Activated B cell treated with CpG ODN at 0.5 μM for 24 hours (primary cell): ENCODE data around the gene CENPA. TPM values are rescaled to one million over a fixed set of nuclear protein-coding genes. Genes with fewer than 3 reads are reported as not detected.

Source experiments
- ATAC-seq: fragments of 200-7000 bp; cut with Tn5 transposase; one replicate; pipeline ENCODE4 v1.10.0; 2021; ENCODE audit warnings: low read depth, mild to moderate bottlenecking, moderate library complexity
- CTCF ChIA-PET: fragments of 350-600 bp; sonication (Branson Sonifier 250); formaldehyde crosslinking; loops from one replicate; lab custom pipeline; 2021; ENCODE audit warnings: antibody characterized with exemption; lab: Charles Lee
- POLR2A ChIA-PET: fragments of 350-600 bp; sonication (Branson Sonifier 250); formaldehyde crosslinking; loops from one replicate; lab custom pipeline; 2021; ENCODE audit warnings: antibody characterized with exemption; lab: Charles Lee
- DNase-seq: peaks from one replicate; pipeline ENCODE4 v3.0.0; 2022
- H3K27ac Mint-ChIP-seq: one replicate; pipeline ENCODE4 v1.8.0; 2020; ENCODE audit warnings: mixed read lengths
- H3K27me3 Mint-ChIP-seq: one replicate; pipeline ENCODE4 v1.8.0; 2021; ENCODE audit warnings: mixed read lengths
- H3K36me3 Mint-ChIP-seq: one replicate; pipeline ENCODE4 v1.8.0; 2021; ENCODE audit warnings: low read depth, mixed read lengths
- H3K4me1 Mint-ChIP-seq: one replicate; pipeline ENCODE4 v1.8.0; 2021; ENCODE audit warnings: mixed read lengths
- H3K4me3 Mint-ChIP-seq: one replicate; pipeline ENCODE4 v1.8.0; 2020; ENCODE audit warnings: mild to moderate bottlenecking, mixed read lengths
- H3K9me3 Mint-ChIP-seq: one replicate; pipeline ENCODE4 v1.8.0; 2020; ENCODE audit warnings: mixed read lengths
- CTCF ChIP-seq: fragments of 200-600 bp; IDR thresholded peaks from one replicate; pipeline ENCODE4 v1.8.0; 2022; ENCODE audit warnings: antibody characterized with exemption, mild to moderate bottlenecking
- intact Hi-C: fragments of 100-400 bp; cut with micrococcal nuclease; formaldehyde crosslinking; loops from one replicate; pipeline ENCODE4 v1.15.1; 2024
- total RNA-seq: library from RNA; stranded (reverse); gene quantifications from 2 replicates; pipeline ENCODE4 v1.2.3, GENCODE V29; 2022

CENPA gene
- total RNA-seq, 1 donor from 2014 or later, result 0.42 TPM

- ChIA-PET CTCF (no interaction called here), POLR2A (interaction anchor here (0.7 kb wide), 2 partner anchors 303 to 801 kb away, joined by 4 to 6 read pairs; no protein-coding TSS in a partner anchor)
- Mint-ChIP-seq H3K9me3 (no peaks in the 10 kb centered on the region), H3K36me3 (peaks cover 47% of the 10 kb centered on the region), H3K4me1 (peaks cover 10% of the 10 kb centered on the region), H3K27me3 (no peaks in the 10 kb centered on the region), H3K4me3 (no peak overlapping the region), H3K27ac (no peak overlapping the region)
- ATAC-seq (no peak), DNase-seq (no peak)
- TF ChIP-seq CTCF, result no peak
- intact Hi-C loops, result no loop called here
Measured at GRCh38 chr2:26772064-26773001, 13.5 kb upstream of the CENPA start.

DNA sequence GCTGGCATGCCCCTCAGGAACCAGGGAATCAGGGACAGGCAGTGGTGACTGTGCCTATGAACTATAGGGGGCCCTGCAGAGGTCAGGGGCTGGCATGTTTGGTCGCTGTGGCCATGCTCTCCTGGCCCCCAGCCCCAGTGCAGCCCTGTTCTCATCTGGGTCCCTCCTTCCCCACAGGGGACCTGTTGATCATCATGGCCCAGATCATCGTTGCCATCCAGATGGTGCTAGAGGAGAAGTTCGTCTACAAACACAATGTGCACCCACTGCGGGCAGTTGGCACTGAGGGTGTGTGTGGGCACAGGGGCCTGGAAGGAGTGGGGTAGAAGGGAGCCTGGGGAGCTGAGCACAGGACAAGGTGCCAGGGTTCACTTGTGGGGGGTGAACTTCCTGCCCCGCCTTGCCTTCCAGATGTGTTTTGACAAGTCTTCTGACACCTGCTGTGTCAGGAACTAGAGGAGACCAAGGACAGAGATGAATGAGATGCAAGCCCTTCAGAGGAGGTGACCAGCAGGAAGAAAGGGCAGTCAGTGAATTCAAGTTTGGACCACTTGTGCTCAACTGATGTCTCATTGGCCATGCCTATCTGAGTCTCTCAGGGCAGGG lies 9.6 kb upstream of the CENPA start:
- Mint-ChIP-seq H3K36me3 (peaks cover 71% of the 10 kb centered on the region), H3K27me3 (no peaks in the 10 kb centered on the region), H3K4me3 (no peak overlapping the region), H3K27ac (no peak overlapping the region), H3K4me1 (peaks cover 5% of the 10 kb centered on the region), H3K9me3 (no peaks in the 10 kb centered on the region)
- intact Hi-C loops, result no loop called here
- DNase-seq (no peak), ATAC-seq (no peak)
- POLR2A ChIA-PET, result interaction anchor here (2.0 kb wide), 1 partner anchor 9 kb away, joined by 4 read pairs; the partner anchor contains the start of gene CENPA
- no peak for TF ChIP-seq CTCF
- CTCF ChIA-PET, result no interaction called here

- Mint-ChIP-seq H3K4me1 (no peaks in the 10 kb centered on the region), H3K9me3 (no peaks in the 10 kb centered on the region), H3K4me3 (no peak overlapping the region), H3K36me3 (peaks cover 64% of the 10 kb centered on the region), H3K27me3 (no peaks in the 10 kb centered on the region), H3K27ac (no peak overlapping the region)
- intact Hi-C loops, result no loop called here
- ChIA-PET POLR2A (no interaction called here), CTCF (no interaction called here)
- no peak for DNase-seq
- no peak for TF ChIP-seq CTCF
- ATAC-seq, result no peak
Measured at GRCh38 chr2:26778098-26778497, 7.8 kb upstream of the CENPA start.

DNA sequence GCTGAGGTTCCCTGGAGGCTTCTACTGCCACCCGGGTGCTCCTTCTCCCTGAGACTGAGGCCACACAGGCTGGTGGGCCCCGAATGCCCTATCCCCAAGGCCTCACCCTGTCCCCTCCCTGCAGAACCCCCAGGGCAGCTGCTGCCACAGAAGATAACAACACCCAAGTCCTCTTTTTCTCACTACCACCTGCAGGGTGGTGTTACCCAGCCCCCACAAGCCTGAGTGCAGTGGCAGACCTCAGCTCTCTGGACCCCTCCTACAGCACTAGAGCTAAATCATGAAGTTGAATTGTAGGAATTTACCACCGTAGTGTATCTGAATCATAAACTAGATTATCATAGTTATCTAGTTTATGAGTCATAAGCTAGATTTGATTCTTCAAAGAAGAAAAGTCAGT lies 7.3 kb upstream of the CENPA start:
- Mint-ChIP-seq H3K4me1 (no peaks in the 10 kb centered on the region), H3K27ac (no peak overlapping the region), H3K9me3 (no peaks in the 10 kb centered on the region), H3K4me3 (no peak overlapping the region), H3K36me3 (peaks cover 64% of the 10 kb centered on the region), H3K27me3 (no peaks in the 10 kb centered on the region)
- no peak for ATAC-seq
- CTCF ChIA-PET, result no interaction called here
- no peak for TF ChIP-seq CTCF
- no peak for DNase-seq
- intact Hi-C loops, result no loop called here
- POLR2A ChIA-PET, result no interaction called here

DNA sequence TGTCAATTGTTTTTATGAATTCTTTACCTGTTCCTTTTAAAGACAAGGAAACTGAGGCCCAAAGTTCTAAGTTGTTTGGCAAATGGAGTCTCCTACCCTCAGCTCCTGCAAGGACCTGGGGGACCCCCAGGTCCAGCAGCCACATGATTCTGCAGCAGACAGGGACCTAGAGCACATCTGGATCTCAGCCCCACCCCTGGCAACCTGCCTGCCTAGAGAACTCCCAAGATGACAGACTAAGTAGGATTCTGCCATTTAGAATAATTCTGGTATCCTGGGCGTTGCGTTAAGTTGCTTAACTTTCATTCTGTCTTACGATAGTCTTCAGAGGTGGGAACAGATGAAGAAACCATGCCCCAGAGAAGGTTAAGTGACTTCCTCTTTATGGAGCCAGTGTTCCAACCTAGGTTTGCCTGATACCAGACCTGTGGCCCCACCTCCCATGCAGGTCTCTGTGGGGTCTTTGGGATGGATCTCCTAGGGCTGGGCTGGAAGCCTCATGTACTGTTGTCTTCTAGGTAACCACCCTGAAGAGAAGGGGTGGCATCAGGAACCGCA lies 5.6 kb upstream of the CENPA start:
- Mint-ChIP-seq H3K27ac (no peak overlapping the region), H3K4me1 (peaks cover 5% of the 10 kb centered on the region), H3K4me3 (no peak overlapping the region), H3K36me3 (peaks cover 51% of the 10 kb centered on the region), H3K9me3 (no peaks in the 10 kb centered on the region), H3K27me3 (no peaks in the 10 kb centered on the region)
- CTCF ChIA-PET, result no interaction called here
- POLR2A ChIA-PET, result no interaction called here
- intact Hi-C loops, result loop anchor here (10.0 kb wide), 2 partner anchors 275 to 435 kb away; partner anchors contain the start of genes ADGRF3, AGBL5 and SELENOI
- DNase-seq (no peak), ATAC-seq (no peak)
- TF ChIP-seq CTCF, result no peak
